Lower lobe of right lung (tissue), 2 donors: ENCODE measurements around the gene DENND4A. TPM values are rescaled to one million over a fixed set of nuclear protein-coding genes. Genes with fewer than 3 reads are reported as not detected.

Source experiments
- ATAC-seq, 2 donors: fragments of 200-7000 bp; cut with Tn5 transposase; one replicate each; pipeline ENCODE4 v1.9.1; 2020 to 2022; ENCODE audit warnings: mild to moderate bottlenecking in 2 of 2, moderate library complexity in 2 of 2
- DNase-seq: peaks from one replicate; pipeline ENCODE4 v3.0.0-alpha.2; 2020
- H3K27ac ChIP-seq: fragments of 200-600 bp; one replicate; pipeline ENCODE4 v1.8.0; 2022
- H3K27me3 ChIP-seq: fragments of 200-600 bp; one replicate; pipeline ENCODE4 v1.8.0; 2022; ENCODE audit warnings: low read depth
- H3K36me3 ChIP-seq: fragments of 200-600 bp; one replicate; pipeline ENCODE4 v1.8.0; 2022; ENCODE audit warnings: mild to moderate bottlenecking
- H3K4me1 ChIP-seq: fragments of 200-600 bp; one replicate; pipeline ENCODE4 v1.8.0; 2022
- H3K4me3 ChIP-seq: fragments of 200-600 bp; one replicate; pipeline ENCODE4 v1.8.0; 2022; ENCODE audit warnings: mild to moderate bottlenecking
- H3K9me3 ChIP-seq: fragments of 200-600 bp; one replicate; pipeline ENCODE4 v1.8.0; 2022
- intact Hi-C: fragments of 100-400 bp; cut with DNase I; formaldehyde crosslinking; loops from one replicate; pipeline ENCODE4 v1.11.0; 2022
- total RNA-seq: library from RNA; stranded (reverse); fragmentation: NEBNext Ultra II Directional; extraction: Animal tissue kit (Norgen Biotek cat#: 25700); gene quantifications from one replicate; pipeline ENCODE4 v1.2.1, GENCODE V29; 2021
- TF ChIP-seq, protein P1 (sequence below): fragments of 200-600 bp; IDR thresholded peaks from one replicate; pipeline ENCODE4 v1.8.0; 2022; ENCODE audit warnings: antibody characterized with exemption, mild to moderate bottlenecking
- donor health status: DM: no; HTN: yes; CAD: no; lungs with severe emphysema.

The DENND4A gene
- total RNA-seq, 1 donor from 2014 or later: 34.6 TPM

GRCh38 chr15:65759441-65759840, 32.7 kb downstream of the DENND4A start:
- H3K36me3 ChIP-seq: peaks cover 24% of the 10 kb centered on the region
- no peak for ATAC-seq
- no peak for DNase-seq
- TF ChIP-seq, protein P1, sequence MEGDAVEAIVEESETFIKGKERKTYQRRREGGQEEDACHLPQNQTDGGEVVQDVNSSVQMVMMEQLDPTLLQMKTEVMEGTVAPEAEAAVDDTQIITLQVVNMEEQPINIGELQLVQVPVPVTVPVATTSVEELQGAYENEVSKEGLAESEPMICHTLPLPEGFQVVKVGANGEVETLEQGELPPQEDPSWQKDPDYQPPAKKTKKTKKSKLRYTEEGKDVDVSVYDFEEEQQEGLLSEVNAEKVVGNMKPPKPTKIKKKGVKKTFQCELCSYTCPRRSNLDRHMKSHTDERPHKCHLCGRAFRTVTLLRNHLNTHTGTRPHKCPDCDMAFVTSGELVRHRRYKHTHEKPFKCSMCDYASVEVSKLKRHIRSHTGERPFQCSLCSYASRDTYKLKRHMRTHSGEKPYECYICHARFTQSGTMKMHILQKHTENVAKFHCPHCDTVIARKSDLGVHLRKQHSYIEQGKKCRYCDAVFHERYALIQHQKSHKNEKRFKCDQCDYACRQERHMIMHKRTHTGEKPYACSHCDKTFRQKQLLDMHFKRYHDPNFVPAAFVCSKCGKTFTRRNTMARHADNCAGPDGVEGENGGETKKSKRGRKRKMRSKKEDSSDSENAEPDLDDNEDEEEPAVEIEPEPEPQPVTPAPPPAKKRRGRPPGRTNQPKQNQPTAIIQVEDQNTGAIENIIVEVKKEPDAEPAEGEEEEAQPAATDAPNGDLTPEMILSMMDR: no peak
- H3K27ac ChIP-seq: no peak overlapping the region
- H3K4me1 ChIP-seq: no peaks in the 10 kb centered on the region
- no peaks in the 10 kb centered on the region for H3K27me3 ChIP-seq
- H3K4me3 ChIP-seq: no peak overlapping the region
- intact Hi-C loops: no loop called here
- no peaks in the 10 kb centered on the region for H3K9me3 ChIP-seq

GRCh38 chr15:65758242-65758641, 33.9 kb downstream of the DENND4A start:
- no peak for ATAC-seq
- Histone ChIP-seq H3K4me1 (no peaks in the 10 kb centered on the region), H3K9me3 (no peaks in the 10 kb centered on the region), H3K36me3 (peaks cover 27% of the 10 kb centered on the region), H3K27ac (no peak overlapping the region), H3K27me3 (no peaks in the 10 kb centered on the region), H3K4me3 (no peak overlapping the region)
- TF ChIP-seq, protein P1: no peak
- no peak for DNase-seq
- intact Hi-C loops: no loop called here

GRCh38 chr15:65757256-65757655, 34.8 kb downstream of the DENND4A start:
- TF ChIP-seq, protein P1: no peak

GRCh38 chr15:65752151-65752700, 39.9 kb downstream of the DENND4A start:
- Histone ChIP-seq H3K27me3 (no peaks in the 10 kb centered on the region), H3K4me1 (no peaks in the 10 kb centered on the region), H3K4me3 (no peak overlapping the region), H3K9me3 (no peaks in the 10 kb centered on the region), H3K27ac (no peak overlapping the region), H3K36me3 (peaks cover 33% of the 10 kb centered on the region)
- no peak for ATAC-seq
- intact Hi-C loops: no loop called here
- TF ChIP-seq, protein P1: no peak
- DNase-seq: no peak

More at GRCh38 chr15:65757256-65757655, 34.8 kb downstream of the DENND4A start:
- Histone ChIP-seq H3K9me3 (no peaks in the 10 kb centered on the region), H3K27me3 (no peaks in the 10 kb centered on the region), H3K36me3 (peaks cover 27% of the 10 kb centered on the region), H3K27ac (no peak overlapping the region), H3K4me3 (no peak overlapping the region), H3K4me1 (no peaks in the 10 kb centered on the region)
- intact Hi-C loops: no loop called here
- DNase-seq: no peak
- no peak for ATAC-seq

GRCh38 chr15:65751431-65751830, 40.7 kb downstream of the DENND4A start:
- no peak for ATAC-seq
- H3K27me3 ChIP-seq: no peaks in the 10 kb centered on the region
- no peak overlapping the region for H3K27ac ChIP-seq
- H3K9me3 ChIP-seq: no peaks in the 10 kb centered on the region
- TF ChIP-seq, protein P1: no peak
- no peaks in the 10 kb centered on the region for H3K4me1 ChIP-seq
- DNase-seq: no peak
- H3K36me3 ChIP-seq: peaks cover 33% of the 10 kb centered on the region
- intact Hi-C loops: no loop called here
- no peak overlapping the region for H3K4me3 ChIP-seq
